H1 (cell line): ENCODE data around the gene OR4E2. TPM values are rescaled to one million over a fixed set of nuclear protein-coding genes. Genes with fewer than 3 reads are reported as not detected.

Source experiments
- CTCF ChIA-PET: fragments of 300-600 bp; sonication (Branson Sonifier 250); formaldehyde crosslinking; loops from one replicate; lab custom pipeline; 2021; ENCODE audit not compliant: partially characterized antibody; lab: Charles Lee
- POLR2A ChIA-PET: fragments of 300-600 bp; sonication (Branson Sonifier 250); formaldehyde crosslinking; loops from one replicate; lab custom pipeline; 2021; ENCODE audit warnings: inconsistent platforms; ENCODE audit not compliant: partially characterized antibody; lab: Charles Lee
- DNase-seq, 2 experiments: peaks; one replicate each; pipeline versions ENCODE4 v3.0.0 to v3.0.0-alpha.2; 2010 to 2022; ENCODE audit warnings: low spot score in 2 of 2, low read depth in 1 of 2, mixed read lengths in 1 of 2
- FAIRE-seq: peaks from 2 replicates; lab custom pipeline; 2011; peaks lifted over from hg19 to GRCh38; lab: Jason Lieb, UNC
- H2AFZ ChIP-seq: 2 replicates; pipeline ENCODE4 v1.8.1; 2012; ENCODE audit warnings: low read length, inconsistent platforms
- H2AK5ac ChIP-seq: 2 replicates; pipeline ENCODE4 v1.6.1; 2013; ENCODE audit warnings: low read depth, low read length
- H2BK120ac ChIP-seq: replicated peaks from 2 replicates; pipeline ENCODE3; 2013; ENCODE audit warnings: low read depth, low read length, inconsistent platforms
- H2BK12ac ChIP-seq: 2 replicates; pipeline ENCODE4 v1.6.1; 2013; ENCODE audit warnings: low read depth, low read length
- H2BK15ac ChIP-seq: 2 replicates; pipeline ENCODE4 v1.6.1; 2013; ENCODE audit warnings: low read length
- H2BK20ac ChIP-seq: 2 replicates; pipeline ENCODE4 v1.6.1; 2013; ENCODE audit warnings: low read length
- H2BK5ac ChIP-seq: 2 replicates; pipeline ENCODE4 v1.6.1; 2013; ENCODE audit warnings: low read depth, low read length
- H3K14ac ChIP-seq: 2 replicates; pipeline ENCODE4 v1.6.1; 2013; ENCODE audit warnings: inconsistent platforms; ENCODE audit not compliant: insufficient read length
- H3K18ac ChIP-seq: 2 replicates; pipeline ENCODE4 v1.6.1; 2013; ENCODE audit warnings: low read length; ENCODE audit errors: extremely low read depth
- H3K23ac ChIP-seq: 2 replicates; pipeline ENCODE4 v1.6.1; 2013; ENCODE audit warnings: inconsistent platforms; ENCODE audit not compliant: insufficient read length
- H3K23me2 ChIP-seq: 2 replicates; pipeline ENCODE4 v1.6.1; 2013; ENCODE audit warnings: low read depth, low read length
- H3K27ac ChIP-seq: 2 replicates; pipeline ENCODE4 v1.6.1; 2011; ENCODE audit warnings: low read depth, low read length, inconsistent platforms
- H3K27me3 ChIP-seq, 4 experiments: replicated peaks in 1 of 4; 1 replicate in 1 of 4; 2 replicates in 3 of 4; pipeline versions ENCODE4 v1.6.1 to v1.8.1; 2011 to 2013; ENCODE audit warnings: low read length in 3 of 4, mild to moderate bottlenecking in 3 of 4, inconsistent platforms in 2 of 4, mixed read lengths in 2 of 4, moderate library complexity in 1 of 4; ENCODE audit not compliant: control insufficient read depth in 3 of 4, insufficient read depth in 3 of 4; ENCODE audit errors: extremely low read depth in 1 of 4
- H3K36me3 ChIP-seq, 4 experiments: 2 replicates each; pipeline versions ENCODE4 v1.6.1 to v1.8.1; 2011 to 2013; ENCODE audit warnings: mild to moderate bottlenecking in 4 of 4, low read length in 3 of 4, moderate library complexity in 2 of 4, control low read depth in 1 of 4, inconsistent platforms in 1 of 4; ENCODE audit not compliant: insufficient read depth in 4 of 4, control insufficient read depth in 2 of 4
- H3K4ac ChIP-seq: replicated peaks from 2 replicates; pipeline ENCODE3; 2013; ENCODE audit warnings: low read length, low read depth, mixed read lengths, inconsistent platforms; ENCODE audit not compliant: insufficient read length
- H3K4me1 ChIP-seq, 4 experiments: replicated peaks in 1 of 4; 1 replicate in 1 of 4; 2 replicates in 3 of 4; pipeline versions ENCODE4 v1.6.1 to v1.8.1; 2011 to 2013; ENCODE audit warnings: low read length in 3 of 4, inconsistent platforms in 2 of 4, mixed read lengths in 1 of 4; ENCODE audit not compliant: insufficient read depth in 4 of 4, control insufficient read depth in 3 of 4
- H3K4me2 ChIP-seq, 2 experiments: 2 replicates each; pipeline versions ENCODE4 v1.6.1 to v1.8.1; 2011 to 2013; ENCODE audit warnings: low read depth in 2 of 2, low read length in 2 of 2, control low read depth in 1 of 2, inconsistent platforms in 1 of 2, mild to moderate bottlenecking in 1 of 2; ENCODE audit not compliant: insufficient read depth in 1 of 2
- H3K4me3 ChIP-seq, 4 experiments: fragments of 200-600, 300-600 bp in 1 of 4; sonication (generic), shearing (Covaris generic), sonication (Bioruptor Twin) in 1 of 4; 2 replicates each; pipeline versions ENCODE4 v1.5.1 to v1.8.1; 2011 to 2016; ENCODE audit warnings: low read length in 4 of 4, low read depth in 3 of 4, control low read depth in 2 of 4, inconsistent platforms in 2 of 4, mild to moderate bottlenecking in 2 of 4, mixed read lengths in 1 of 4, moderate library complexity in 1 of 4; ENCODE audit not compliant: insufficient read depth in 2 of 4; ENCODE audit errors: extremely low read depth in 1 of 4
- H3K56ac ChIP-seq: replicated peaks from 2 replicates; pipeline ENCODE3; 2013; ENCODE audit warnings: low read depth, mild to moderate bottlenecking, mixed read lengths, low read length, inconsistent platforms; ENCODE audit not compliant: insufficient read length
- H3K79me1 ChIP-seq: 2 replicates; pipeline ENCODE4 v1.6.1; 2013; ENCODE audit warnings: low read depth, low read length, control low read depth
- H3K79me2 ChIP-seq, 2 experiments: 2 replicates each; pipeline versions ENCODE4 v1.6.1 to v1.8.1; 2012 to 2013; ENCODE audit warnings: low read length in 2 of 2, mild to moderate bottlenecking in 2 of 2, inconsistent platforms in 1 of 2; ENCODE audit not compliant: insufficient read depth in 2 of 2, control insufficient read depth in 1 of 2
- H3K9ac ChIP-seq, 4 experiments: replicated peaks in 1 of 4; 1 replicate in 1 of 4; 2 replicates in 3 of 4; pipeline versions ENCODE4 v1.6.1 to v1.8.1; 2011 to 2013; ENCODE audit warnings: low read depth in 3 of 4, low read length in 3 of 4, control low read depth in 2 of 4, mild to moderate bottlenecking in 2 of 4, moderate library complexity in 2 of 4, inconsistent platforms in 1 of 4; ENCODE audit errors: extremely low read depth in 1 of 4
- H3K9me3 ChIP-seq, 2 experiments: 2 replicates each; pipeline versions ENCODE4 v1.6.1 to v1.8.1; 2012 to 2013; ENCODE audit warnings: mild to moderate bottlenecking in 2 of 2, moderate library complexity in 2 of 2, control low read depth in 1 of 2, inconsistent platforms in 1 of 2, low read depth in 1 of 2, low read length in 1 of 2, mixed read lengths in 1 of 2; ENCODE audit not compliant: insufficient read depth in 2 of 2
- H4K20me1 ChIP-seq, 2 experiments: replicated peaks in 1 of 2; 2 replicates each; pipeline versions ENCODE3 to v1.8.1; 2011 to 2013; ENCODE audit warnings: inconsistent platforms in 2 of 2, low read length in 2 of 2, mild to moderate bottlenecking in 1 of 2; ENCODE audit not compliant: insufficient read depth in 2 of 2, control insufficient read depth in 1 of 2
- H4K5ac ChIP-seq: 2 replicates; pipeline ENCODE4 v1.6.1; 2013; ENCODE audit warnings: low read length, low read depth, mixed read lengths, inconsistent platforms; ENCODE audit not compliant: insufficient read length
- H4K8ac ChIP-seq: 2 replicates; pipeline ENCODE4 v1.8.0; 2013; ENCODE audit warnings: mild to moderate bottlenecking, moderate library complexity, low read length, inconsistent platforms; ENCODE audit not compliant: insufficient read depth; ENCODE audit errors: extremely low read depth
- H4K91ac ChIP-seq: replicated peaks from 2 replicates; pipeline ENCODE3; 2013; ENCODE audit warnings: low read length, mixed read lengths, inconsistent platforms; ENCODE audit not compliant: insufficient read length
- BCL11A ChIP-seq, 2 experiments: IDR thresholded peaks; one replicate each; pipeline ENCODE4 v1.6.1; 2011; ENCODE audit warnings: low read depth in 2 of 2, low read length in 2 of 2, mild to moderate bottlenecking in 2 of 2
- BRCA1 ChIP-seq: IDR thresholded peaks from 2 replicates; pipeline ENCODE4 v1.6.1; 2012; ENCODE audit warnings: low read depth, low read length, improper control_type of control experiment
- CEBPB ChIP-seq: IDR thresholded peaks from 2 replicates; pipeline ENCODE4 v1.6.1; 2012; ENCODE audit warnings: low read depth, low read length
- CHD1 ChIP-seq: IDR thresholded peaks from 2 replicates; pipeline ENCODE4 v1.6.1; 2012; ENCODE audit warnings: low read depth, low read length, improper control_type of control experiment
- CREB1 ChIP-seq: IDR thresholded peaks from 2 replicates; pipeline ENCODE4 v1.6.1; 2012; ENCODE audit warnings: inconsistent platforms
- E2F6 ChIP-seq: IDR thresholded peaks from 2 replicates; pipeline ENCODE4 v1.6.1; 2012; ENCODE audit warnings: inconsistent platforms
- HDAC2 ChIP-seq, 2 experiments: fragments of 300-600 bp in 1 of 2; sonication (generic) in 1 of 2; IDR thresholded peaks; 2 replicates each; pipeline ENCODE4 v1.6.1; 2011 to 2012; ENCODE audit warnings: low read depth in 2 of 2, low read length in 2 of 2, mild to moderate bottlenecking in 2 of 2, moderate library complexity in 2 of 2, borderline replicate concordance in 1 of 2, inconsistent platforms in 1 of 2
- KDM5A ChIP-seq: fragments of 200-600 bp; IDR thresholded peaks from 2 replicates; pipeline ENCODE4 v1.7.1; 2012; ENCODE audit warnings: mild to moderate bottlenecking, low read length, inconsistent platforms, mixed read lengths
- MAX ChIP-seq: IDR thresholded peaks from 2 replicates; pipeline ENCODE4 v1.6.1; 2012; ENCODE audit warnings: inconsistent platforms
- PHF8 ChIP-seq: fragments of 200-600 bp; sonication (generic); conservative IDR thresholded peaks from 2 replicates; pipeline ENCODE4 v1.7.1; 2012; ENCODE audit warnings: low read depth, mild to moderate bottlenecking, inconsistent platforms, low read length, moderate library complexity
- RAD21 ChIP-seq, 2 experiments: IDR thresholded peaks in 1 of 2; conservative IDR thresholded peaks in 1 of 2; 2 replicates each; pipeline ENCODE4 v1.6.1; 2011; ENCODE audit warnings: low read depth in 2 of 2, low read length in 2 of 2, improper control_type of control experiment in 1 of 2, inconsistent platforms in 1 of 2, mild to moderate bottlenecking in 1 of 2, moderate library complexity in 1 of 2
- SRF ChIP-seq: IDR thresholded peaks from 2 replicates; pipeline ENCODE4 v1.6.1; 2011; ENCODE audit warnings: mild to moderate bottlenecking, low read depth, low read length, moderate library complexity
- TEAD4 ChIP-seq: IDR thresholded peaks from 2 replicates; pipeline ENCODE4 v1.6.1; 2012; ENCODE audit warnings: low read depth, low read length, inconsistent platforms, mixed read lengths
- YY1 ChIP-seq: IDR thresholded peaks from 2 replicates; pipeline ENCODE4 v1.6.1; 2011; ENCODE audit warnings: low read depth, mild to moderate bottlenecking, low read length
- WGBS, 2 experiments: shearing (Covaris generic) in 1 of 2; methylation state at CpG; one replicate each; pipeline versions ENCODE4 v1.1.6 to v1.1.7; 2013 to 2015; ENCODE audit warnings: low lambda C conversion rate in 2 of 2, mixed read lengths in 2 of 2, inconsistent platforms in 1 of 2, low coverage in 1 of 2, missing lambda C conversion rate in 1 of 2; ENCODE audit not compliant: insufficient replicate concordance in 2 of 2, insufficient coverage in 1 of 2, insufficient read length in 1 of 2; ENCODE audit errors: extremely low coverage in 1 of 2, missing lambda C conversion rate in 1 of 2; 5-methylcytosine and 5-hydroxymethylcytosine counted together
- polyA plus RNA-seq, 7 experiments: library from polyadenylated mRNA; depleted of rRNA in 3 of 7; stranded (reverse) in 5 of 7; unstranded in 2 of 7; fragments of >200 nt in 5 of 7; fragments of 200-250 nt in 2 of 7; gene quantifications; 1 replicate in 5 of 7; 2 replicates in 1 of 7; 4 replicates in 1 of 7; pipeline versions ENCODE4 v1.2.1 to v1.2.3, GENCODE V29; 2011 to 2013; ENCODE audit warnings: missing spikeins in 2 of 7, mixed read lengths in 2 of 7
- total RNA-seq: library from RNA; stranded (reverse); fragmentation: NEBNext Ultra II Directional; extraction: Animal tissue kit (Norgen Biotek cat#: 25700); gene quantifications from 2 replicates; pipeline ENCODE4 v1.2.1, GENCODE V29; 2021

Gene OR4E2
- total and polyA plus RNA-seq, 2 of the 8 experiments (the other 6 are each of a cell fraction or from before 2014, with no cell fraction given) = not detected

DNA sequence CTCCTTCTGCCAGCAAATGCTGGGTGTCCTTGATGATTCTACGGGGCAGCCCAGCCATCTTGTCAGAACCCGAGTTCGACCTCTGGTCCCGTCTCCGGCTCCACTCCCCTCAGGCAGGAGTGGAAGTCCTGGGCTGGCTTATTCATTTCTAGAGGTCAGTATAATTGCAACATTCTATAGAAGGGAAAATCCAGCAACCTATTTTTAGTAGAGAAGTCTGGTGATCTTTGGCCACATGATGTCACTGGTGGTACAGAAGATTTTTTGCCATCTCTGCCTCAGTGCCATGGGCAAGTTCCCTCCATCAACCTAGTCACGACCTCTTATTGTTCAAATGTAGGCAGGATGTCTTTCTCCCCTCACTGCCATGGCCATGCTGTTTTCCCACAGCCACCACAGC is 41.3 kb upstream of the OR4E2 start:
- no peak overlapping the region for H3K4me2 ChIP-seq
- H3K27me3 ChIP-seq = no peaks in the 10 kb centered on the region
- 90% methylated on average over 2 of the region's 6 CpGs; no CpG with 5 or more reads in 1 of the 2 experiments for WGBS, 2 experiments
- no peak overlapping the region for H2BK15ac ChIP-seq
- no peak overlapping the region for H3K14ac ChIP-seq
- H3K23me2 ChIP-seq = no peaks in the 10 kb centered on the region
- H2BK5ac ChIP-seq = peak overlapping the region; percentile 40; the same call in 1 of the 2 replicates
- H3K27ac ChIP-seq = no peak overlapping the region
- POLR2A ChIA-PET = no interaction called here
- H2BK12ac ChIP-seq = 0 out of 2 replicates have a peak overlapping the region, but pooled peaks have one; percentile 35
- H3K36me3 ChIP-seq = no peaks in the 10 kb centered on the region
- H4K5ac ChIP-seq = no peak overlapping the region
- no peak for FAIRE-seq
- H2AK5ac ChIP-seq = no peak overlapping the region
- no peaks in the 10 kb centered on the region for H3K9me3 ChIP-seq
- no peak overlapping the region for H3K56ac ChIP-seq
- H3K4ac ChIP-seq = no peak overlapping the region
- CTCF ChIA-PET = interaction anchor here (1.1 kb wide), 1 partner anchor 136 kb away, joined by 3 read pairs; no protein-coding TSS in a partner anchor
- no peaks in the 10 kb centered on the region for H3K79me1 ChIP-seq
- H3K23ac ChIP-seq = no peak overlapping the region
- H3K18ac ChIP-seq = no peak overlapping the region
- no peak for DNase-seq
- no peaks in the 10 kb centered on the region for H4K20me1 ChIP-seq
- H3K79me2 ChIP-seq = no peaks in the 10 kb centered on the region
- no peak overlapping the region for H4K8ac ChIP-seq
- no peak overlapping the region for H4K91ac ChIP-seq
- H2AFZ ChIP-seq = peak overlapping the region; percentile 67; the same call in 1 of the 2 replicates
- peaks cover 0 to 2% (median 0%) of the 10 kb centered on the region in 4 experiments; a peak in 1 of 7 replicates for H3K4me1 ChIP-seq
- no peak overlapping the region for H2BK120ac ChIP-seq
- H3K9ac ChIP-seq = no peak overlapping the region
- H3K4me3 ChIP-seq = no peak overlapping the region
- no peak overlapping the region for H2BK20ac ChIP-seq
- no peak for TF ChIP-seq YY1
- no peak for TF ChIP-seq KDM5A
- TF ChIP-seq CREB1 = no peak
- TF ChIP-seq BCL11A (IDR thresholded peaks at IDR 0.05; ENCODE audit: low read depth in 2 of 2, low read length in 2 of 2) = no peak
- TF ChIP-seq CHD1 = no peak
- TF ChIP-seq HDAC2 (IDR thresholded peaks at IDR 0.05; ENCODE audit: borderline replicate concordance in 1 of 2, low read depth in 2 of 2, low read length in 2 of 2) = no peak
- TF ChIP-seq SRF = no peak
- no peak for TF ChIP-seq TEAD4
- no peak for TF ChIP-seq E2F6
- peak; percentile 45 to 46 for TF ChIP-seq RAD21 (IDR thresholded peaks at IDR 0.05 in 1 of 2, conservative IDR thresholded peaks at IDR 0.05 in 1 of 2; ENCODE audit: low read depth in 2 of 2, low read length in 2 of 2)
- TF ChIP-seq BRCA1 = no peak
- TF ChIP-seq CEBPB = 0 out of 2 replicates have a peak, but pooled peaks have one; percentile 2
- no peak for TF ChIP-seq MAX
- no peak for TF ChIP-seq PHF8
